Smooth muscle cell (in vitro differentiated cells): Measurements from ENCODE around the gene AFF3. TPM values are rescaled to one million over a fixed set of nuclear protein-coding genes. Genes with fewer than 3 reads are reported as not detected.

Experiments
- DNase-seq: peaks from one replicate; lab custom pipeline; 2025; ENCODE audit not compliant: unreplicated experiment; lab: John Stamatoyannopoulos, UW
- H2AFZ ChIP-seq: fragments of 200-600 bp; sonication (generic); 2 replicates; pipeline ENCODE4 v1.6.0; 2016; ENCODE audit warnings: antibody characterized with exemption, low read depth, mild to moderate bottlenecking
- H3F3A ChIP-seq: fragments of 200-600 bp; sonication (generic); 2 replicates; pipeline ENCODE4 v1.6.0; 2017; ENCODE audit warnings: antibody characterized with exemption, low read depth
- H3K27ac ChIP-seq: fragments of 200-600 bp; sonication (generic); 2 replicates; pipeline ENCODE4 v1.5.1; 2016; ENCODE audit warnings: low read depth, mild to moderate bottlenecking
- H3K27me3 ChIP-seq: fragments of 200-600 bp; sonication (generic); 2 replicates; pipeline ENCODE4 v1.6.1; 2016; ENCODE audit warnings: low read depth, mild to moderate bottlenecking
- H3K36me3 ChIP-seq: fragments of 200-600 bp; sonication (generic); 2 replicates; pipeline ENCODE4 v1.5.1; 2016; ENCODE audit warnings: low read depth
- H3K4me1 ChIP-seq: fragments of 200-600 bp; sonication (generic); 2 replicates; pipeline ENCODE4 v1.5.1; 2016; ENCODE audit warnings: low read depth
- H3K4me2 ChIP-seq: fragments of 200-600 bp; sonication (generic); 2 replicates; pipeline ENCODE4 v1.6.0; 2016; ENCODE audit warnings: mild to moderate bottlenecking
- H3K4me3 ChIP-seq: fragments of 200-600 bp; sonication (generic); 2 replicates; pipeline ENCODE4 v1.5.1; 2016; ENCODE audit warnings: mild to moderate bottlenecking
- H3K79me2 ChIP-seq: fragments of 200-600 bp; sonication (generic); 2 replicates; pipeline ENCODE4 v1.6.0; 2016; ENCODE audit warnings: low read depth, mild to moderate bottlenecking
- H3K9ac ChIP-seq: fragments of 200-600 bp; sonication (generic); 2 replicates; pipeline ENCODE4 v1.6.0; 2016; ENCODE audit warnings: low read depth
- H3K9me3 ChIP-seq: fragments of 200-600 bp; sonication (generic); replicated peaks from 2 replicates; pipeline ENCODE4 v1.5.1; 2016; ENCODE audit warnings: low read depth
- H4K20me1 ChIP-seq: fragments of 200-600 bp; sonication (generic); 2 replicates; pipeline ENCODE4 v1.6.0; 2016; ENCODE audit warnings: low read depth
- CTCF ChIP-seq: fragments of 200-600 bp; sonication (generic); IDR thresholded peaks from 2 replicates; pipeline ENCODE4 v1.5.1; 2017; ENCODE audit warnings: borderline replicate concordance, mild to moderate bottlenecking, antibody characterized with exemption; ENCODE audit not compliant: insufficient read depth, poor library complexity, severe bottlenecking
- WGBS: methylation state at CpG from one replicate; pipeline ENCODE4 v1.1.7; 2016; ENCODE audit warnings: low lambda C conversion rate; 5-methylcytosine and 5-hydroxymethylcytosine counted together
- polyA plus RNA-seq: library from polyadenylated mRNA; unstranded; fragments of >200 nt; fragmentation: Nextera tagmentation; extraction: Ambion mirVana; gene quantifications from 2 replicates; pipeline ENCODE4 v1.2.1, GENCODE V29; 2016
- total RNA-seq: library from RNA; depleted of rRNA; stranded (reverse); fragments of >200 nt; gene quantifications from 2 replicates; pipeline ENCODE4 v1.2.3, GENCODE V29; 2014

The AFF3 gene
- total and polyA plus RNA-seq, 2 experiments from 2014 or later: 0.27 to 0.39 TPM

- TF ChIP-seq CTCF: no peak
- no peak overlapping the region for H2AFZ ChIP-seq
- WGBS: 82% methylated on average over 1 of the region's 1 CpG
These were observed 630.2 kb downstream of the AFF3 start for GRCh38 chr2:99512181-99512591.

GRCh38 chr2:99509387-99509786, 633.0 kb downstream of the AFF3 start:
- no peaks in the 10 kb centered on the region for H3K36me3 ChIP-seq
- H3K9ac ChIP-seq: no peak overlapping the region
- H3K4me3 ChIP-seq: no peak overlapping the region
- no peaks in the 10 kb centered on the region for H3K4me1 ChIP-seq
- H3K79me2 ChIP-seq: no peaks in the 10 kb centered on the region
- no peak overlapping the region for H3K27ac ChIP-seq
- H3K4me2 ChIP-seq: no peak overlapping the region
- no peaks in the 10 kb centered on the region for H3F3A ChIP-seq
- H3K9me3 ChIP-seq: no peaks in the 10 kb centered on the region
- H4K20me1 ChIP-seq: no peaks in the 10 kb centered on the region
- 92% methylated on average over 4 of the region's 4 CpGs for WGBS
- no peak for TF ChIP-seq CTCF
- H3K27me3 ChIP-seq: peaks cover 4% of the 10 kb centered on the region
- H2AFZ ChIP-seq: no peak overlapping the region
- DNase-seq: no peak

More at GRCh38 chr2:99512181-99512591, 630.2 kb downstream of the AFF3 start:
- H3K27me3 ChIP-seq: no peaks in the 10 kb centered on the region
- no peaks in the 10 kb centered on the region for H4K20me1 ChIP-seq
- no peak for DNase-seq
- H3K79me2 ChIP-seq: no peaks in the 10 kb centered on the region
- H3K36me3 ChIP-seq: no peaks in the 10 kb centered on the region
- H3K4me2 ChIP-seq: no peak overlapping the region
- no peak overlapping the region for H3K27ac ChIP-seq
- H3K4me3 ChIP-seq: no peak overlapping the region
- H3K4me1 ChIP-seq: no peaks in the 10 kb centered on the region
- no peak overlapping the region for H3K9ac ChIP-seq
- H3K9me3 ChIP-seq: no peaks in the 10 kb centered on the region
- H3F3A ChIP-seq: no peaks in the 10 kb centered on the region

GRCh38 chr2:99507937-99508818, 634.2 kb downstream of the AFF3 start:
- TF ChIP-seq CTCF: no peak
- Histone ChIP-seq H3K4me1 (no peaks in the 10 kb centered on the region), H4K20me1 (no peaks in the 10 kb centered on the region), H3K27ac (no peak overlapping the region), H3K4me3 (no peak overlapping the region), H3K9me3 (no peaks in the 10 kb centered on the region), H3K9ac (no peak overlapping the region), H3F3A (no peaks in the 10 kb centered on the region), H3K79me2 (no peaks in the 10 kb centered on the region), H2AFZ (no peak overlapping the region), H3K4me2 (no peak overlapping the region), H3K27me3 (peaks cover 4% of the 10 kb centered on the region), H3K36me3 (no peaks in the 10 kb centered on the region)
- WGBS: 92% methylated on average over 7 of the region's 7 CpGs
- no peak for DNase-seq
